ENCODE measurements around the gene COPG2.

Gene COPG2

GRCh38 chr7:130673066-130673465 is 4.5 kb upstream of the COPG2 start:
- H3K4me3 ChIP-seq (ENCODE audit: low read length): no peak overlapping the region
- DNase-seq (ENCODE audit: low read depth): peak; percentile 61
- no peak for TF ChIP-seq CTCF (IDR thresholded peaks at IDR 0.05; ENCODE audit: insufficient read depth, low read depth, low read length, missing control alignments)

- no peak for TF ChIP-seq CTCF (IDR thresholded peaks at IDR 0.05; ENCODE audit: insufficient read depth, low read depth, low read length, missing control alignments)
- no peak for DNase-seq (ENCODE audit: low read depth)
- H3K4me3 ChIP-seq (ENCODE audit: low read length): no peak overlapping the region
These were observed 3.6 kb upstream of the COPG2 start for GRCh38 chr7:130672146-130672545.

- no peak for TF ChIP-seq CTCF (IDR thresholded peaks at IDR 0.05; ENCODE audit: insufficient read depth, low read depth, low read length, missing control alignments)
- H3K4me3 ChIP-seq (ENCODE audit: low read length): peak overlapping the region; percentile 71
These were observed 645 bp upstream of the COPG2 start for GRCh38 chr7:130669085-130669700.

GRCh38 chr7:130667593-130668257 is 823 bp downstream of the COPG2 start:
- TF ChIP-seq CTCF (IDR thresholded peaks at IDR 0.05; ENCODE audit: insufficient read depth, low read depth, low read length, missing control alignments): no peak
- peak; percentile 4 for DNase-seq (ENCODE audit: low read depth)
- H3K4me3 ChIP-seq (ENCODE audit: low read length): peak overlapping the region; percentile 66

More at GRCh38 chr7:130669085-130669700, 645 bp upstream of the COPG2 start:
- DNase-seq (ENCODE audit: low read depth): no peak

- peak; percentile 7 for DNase-seq (ENCODE audit: low read depth)
- TF ChIP-seq CTCF (IDR thresholded peaks at IDR 0.05; ENCODE audit: insufficient read depth, low read depth, low read length, missing control alignments): no peak
- no peak overlapping the region for H3K4me3 ChIP-seq (ENCODE audit: low read length)
These were observed 6.1 kb downstream of the COPG2 start for GRCh38 chr7:130662426-130662825.

- TF ChIP-seq CTCF (IDR thresholded peaks at IDR 0.05; ENCODE audit: insufficient read depth, low read depth, low read length, missing control alignments): no peak
- H3K4me3 ChIP-seq (ENCODE audit: low read length): no peak overlapping the region
- no peak for DNase-seq (ENCODE audit: low read depth)
These were observed 13.3 kb downstream of the COPG2 start for GRCh38 chr7:130655286-130655685.

GRCh38 chr7:130654850-130655249 is 13.7 kb downstream of the COPG2 start:
- TF ChIP-seq CTCF (IDR thresholded peaks at IDR 0.05; ENCODE audit: insufficient read depth, low read depth, low read length, missing control alignments): no peak
- no peak overlapping the region for H3K4me3 ChIP-seq (ENCODE audit: low read length)
- DNase-seq (ENCODE audit: low read depth): no peak

Data from epithelial cell of esophagus (primary cell).